ENCODE measurements around the gene PCED1B. TPM values are rescaled to one million over a fixed set of nuclear protein-coding genes. Genes with fewer than 3 reads are reported as not detected.

Gene PCED1B
- total RNA-seq, 1 experiment from 2014 or later, result 3.3 TPM

GRCh38 chr12:47075192-47076084 is 4.0 kb upstream of the PCED1B start:
- Histone ChIP-seq H2AK5ac (ENCODE audit: insufficient read length, low read length) (no peak overlapping the region), H3T11ph (ENCODE audit: low read length) (no peak overlapping the region), H3K23me2 (ENCODE audit: insufficient read length, low read depth, low read length, poor library complexity, severe bottlenecking) (peaks cover 9% of the 10 kb centered on the region), H3K4ac (ENCODE audit: low read depth, low read length) (no peak overlapping the region), H3K18ac (ENCODE audit: insufficient read length, low read depth, low read length) (no peak overlapping the region), H3K4me2 (ENCODE audit: insufficient read depth, insufficient read length, low read length) (no peak overlapping the region), H4K91ac (ENCODE audit: insufficient read length, low read depth, low read length) (no peak overlapping the region), H3K27ac (ENCODE audit: insufficient read length, low read depth, low read length) (no peak overlapping the region), H3K23ac (ENCODE audit: insufficient read length, low read depth, low read length) (no peak overlapping the region), H3K14ac (ENCODE audit: insufficient read depth, low read length) (no peak overlapping the region), H3K79me2 (ENCODE audit: insufficient read depth, low read length) (no peaks in the 10 kb centered on the region), H2BK15ac (ENCODE audit: low read depth, low read length) (no peak overlapping the region), H4K8ac (replicated peaks; ENCODE audit: insufficient read length, low read depth, low read length) (no peak overlapping the region), H2BK5ac (ENCODE audit: insufficient read length, low read length) (no peak overlapping the region), H2AFZ (ENCODE audit: low read length) (no peak overlapping the region), H2BK120ac (ENCODE audit: low read depth, low read length, poor library complexity, severe bottlenecking) (no peak overlapping the region), H2BK12ac (ENCODE audit: insufficient read length, low read depth, low read length) (no peak overlapping the region), H3K79me1 (ENCODE audit: insufficient read depth, low read depth, low read length, poor library complexity, severe bottlenecking) (no peaks in the 10 kb centered on the region), H3K27me3 (ENCODE audit: insufficient read depth, low read length) (peaks cover 4% of the 10 kb centered on the region; the same call in 1 of the 2 replicates), H3K9me3 (ENCODE audit: control insufficient read depth, low read depth, low read length) (no peaks in the 10 kb centered on the region), H3K4me1 (ENCODE audit: insufficient read depth, low read length) (no peaks in the 10 kb centered on the region), H3K56ac (ENCODE audit: insufficient read length, low read depth, low read length) (no peak overlapping the region), H4K20me1 (ENCODE audit: control insufficient read depth, insufficient read depth, insufficient read length) (no peaks in the 10 kb centered on the region), H4K5ac (ENCODE audit: insufficient read length, low read depth, low read length) (no peak overlapping the region), H2BK20ac (ENCODE audit: low read depth, low read length, poor library complexity, severe bottlenecking) (no peak overlapping the region), H3K9ac (ENCODE audit: extremely low read depth, insufficient read length, low read length) (no peak overlapping the region)
- DNase-seq, result no peak
- no peak overlapping the region for H3K4me3 Mint-ChIP-seq
- no peaks in the 10 kb centered on the region for H3K9me3 Mint-ChIP-seq
- H3K36me3 Mint-ChIP-seq (ENCODE audit: insufficient read depth in 1 of 3, low read depth in 3 of 3), result peaks cover 0 to 5% (median 2%) of the 10 kb centered on the region in 3 experiments; a peak in 3 of 7 replicates
- no peak overlapping the region for H3K27ac Mint-ChIP-seq
- H3K27me3 Mint-ChIP-seq (ENCODE audit: low read depth), result peaks cover 19% of the 10 kb centered on the region
- TF ChIP-seq CTCF (conservative IDR thresholded peaks at IDR 0.05), result no peak
- H3K4me1 Mint-ChIP-seq, result peaks cover 14 to 23% of the 10 kb centered on the region in 2 experiments
- WGBS (ENCODE audit: extremely low coverage, insufficient read length, low lambda C conversion rate), result no CpG with 5 or more reads among the region's 7 CpGs
